Amniotic stem cell (primary cell): ENCODE results near the gene MCC.

Experiments
- DNase-seq: peaks from one replicate; lab custom pipeline; 2025; lab: John Stamatoyannopoulos, UW

MCC gene

DNA sequence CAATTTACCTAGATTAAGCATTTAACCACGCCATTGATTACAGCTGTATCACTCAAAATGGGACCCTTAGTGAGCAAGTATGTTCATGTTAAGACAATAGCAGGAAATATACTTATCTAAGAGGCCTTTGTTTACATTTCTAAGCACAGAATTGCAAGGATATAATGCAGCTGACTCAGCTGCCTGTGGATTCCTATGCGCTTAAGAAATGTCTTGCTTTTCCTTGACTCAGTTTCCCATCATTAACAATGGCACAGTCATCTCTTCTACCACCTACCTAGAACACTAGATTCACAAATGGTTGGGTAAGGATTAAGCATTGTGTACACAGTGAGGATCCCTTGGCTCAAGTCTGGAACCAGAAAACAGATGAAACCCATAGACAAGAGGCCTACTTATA is 217.2 kb downstream of the MCC start:
- no peak for DNase-seq

DNA sequence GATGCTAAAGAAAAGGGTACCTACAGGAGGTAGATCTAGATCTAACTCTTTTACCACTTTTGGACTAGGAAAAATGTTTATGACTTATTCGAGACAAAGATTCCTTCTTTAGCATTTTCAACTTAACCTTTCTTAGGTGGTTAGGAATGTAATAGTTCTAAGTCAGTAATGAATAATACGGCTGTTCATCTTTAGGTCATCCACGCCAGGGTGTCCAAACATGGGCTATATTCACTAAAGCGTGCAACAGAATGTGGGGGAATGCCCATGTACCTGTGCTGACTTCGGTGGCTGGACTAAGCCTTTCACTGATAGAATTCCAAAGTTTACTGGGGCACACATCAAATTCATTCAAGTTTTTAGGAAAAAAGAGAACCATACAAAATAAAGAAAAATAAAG is 218.2 kb downstream of the MCC start:
- no peak for DNase-seq

DNA sequence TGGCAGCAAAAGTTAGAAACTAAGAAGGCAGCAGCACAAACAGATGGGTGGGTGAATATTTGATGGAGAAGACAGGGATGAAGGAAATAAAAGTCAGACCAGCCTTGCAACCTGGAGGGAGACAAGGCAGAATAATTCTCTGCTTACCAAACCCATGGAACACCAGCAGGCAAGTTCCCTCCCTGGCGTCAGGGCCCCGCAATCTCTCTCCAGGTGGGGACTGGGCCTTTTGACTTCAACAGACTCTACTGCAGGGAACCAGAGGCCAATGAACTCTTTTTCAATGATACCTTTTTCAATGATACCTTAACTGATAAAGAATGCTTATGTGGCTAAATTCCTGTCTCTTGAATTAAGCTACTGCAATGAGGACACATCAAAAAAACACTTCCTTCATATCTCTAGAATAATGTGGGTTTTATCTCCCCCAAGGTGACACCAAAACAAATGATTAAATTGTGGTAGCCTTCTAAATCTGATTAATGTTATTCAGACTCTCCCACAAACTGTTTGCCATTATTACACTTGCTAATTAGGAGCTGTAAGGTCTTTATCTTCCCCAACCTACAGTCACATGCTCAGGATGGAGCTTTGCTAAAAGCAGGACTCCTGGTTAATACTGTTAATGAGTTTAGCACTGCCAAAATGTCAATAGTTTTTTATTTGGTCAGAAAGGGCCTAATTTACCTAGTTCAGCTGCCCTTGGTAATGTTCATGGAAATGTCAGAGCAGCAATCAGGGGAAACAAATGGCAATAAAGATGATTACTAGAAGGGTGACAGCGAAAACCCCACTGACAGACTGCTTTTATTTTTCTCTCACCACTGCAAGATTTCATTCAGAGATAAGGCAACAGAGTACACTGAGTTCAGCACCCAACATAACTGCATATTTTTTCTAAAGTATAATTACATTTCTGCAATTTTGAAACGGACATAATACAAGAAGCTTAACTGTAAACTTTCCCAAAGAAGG is 218.9 kb downstream of the MCC start:
- no peak for DNase-seq

DNA sequence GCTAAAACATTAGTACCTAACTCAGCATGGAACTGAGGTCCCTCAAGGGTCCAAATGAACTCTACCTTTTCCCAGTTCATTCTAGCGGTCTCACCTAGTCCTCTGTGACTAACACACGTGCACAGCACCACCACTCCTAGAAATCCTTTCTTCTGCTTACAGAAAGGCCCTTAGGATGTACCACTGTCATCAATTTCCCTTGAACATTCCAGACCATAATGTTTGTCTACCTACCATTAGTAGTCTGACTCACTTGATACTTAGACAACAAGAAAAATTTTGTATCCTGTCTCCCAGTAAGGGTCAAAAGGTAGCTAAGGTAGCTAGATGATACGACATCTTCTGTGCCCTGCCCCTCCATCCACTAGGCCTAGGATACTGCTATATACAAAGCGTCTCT is 220.0 kb downstream of the MCC start:
- DNase-seq: no peak

DNA sequence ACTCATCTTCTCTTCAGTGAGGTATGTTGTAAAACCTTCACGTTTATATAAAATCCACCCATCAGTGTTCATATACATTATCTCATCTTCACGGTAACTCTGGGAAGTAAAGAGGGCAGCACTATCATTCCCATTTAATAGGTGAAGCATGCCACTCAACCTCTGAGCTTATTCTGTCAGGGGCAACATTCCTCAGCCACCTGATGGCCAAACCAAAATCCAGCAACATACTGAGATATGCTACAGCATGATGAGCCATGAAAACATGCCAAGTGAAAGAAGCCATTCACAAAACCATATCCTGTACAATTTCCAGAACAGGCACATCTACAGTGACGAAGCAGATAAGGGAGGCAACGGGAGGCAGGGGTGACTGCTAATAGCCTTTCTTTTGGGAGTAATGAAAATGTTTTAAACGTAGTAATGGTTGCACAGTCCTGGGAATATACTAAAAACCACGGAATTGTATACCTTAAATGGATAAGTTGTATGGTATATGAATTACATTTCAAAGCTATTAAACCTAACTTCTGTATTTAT is 220.8 kb downstream of the MCC start:
- no peak for DNase-seq

DNA sequence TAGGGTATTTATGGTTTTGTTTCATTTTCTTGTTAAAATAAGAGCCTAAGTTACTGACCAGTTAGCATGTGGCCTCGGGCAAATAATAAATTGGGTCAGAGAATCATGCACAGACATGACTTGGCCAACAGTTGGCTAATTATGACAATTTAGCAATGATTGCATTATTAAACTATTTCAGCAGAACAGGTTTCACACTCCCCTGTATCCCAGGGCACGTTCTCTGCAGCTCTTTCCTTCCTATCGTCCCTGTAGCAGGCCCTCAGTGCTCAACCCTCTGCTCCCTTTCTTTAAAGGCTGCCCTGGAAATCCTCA is 221.4 kb downstream of the MCC start:
- DNase-seq: no peak

DNA sequence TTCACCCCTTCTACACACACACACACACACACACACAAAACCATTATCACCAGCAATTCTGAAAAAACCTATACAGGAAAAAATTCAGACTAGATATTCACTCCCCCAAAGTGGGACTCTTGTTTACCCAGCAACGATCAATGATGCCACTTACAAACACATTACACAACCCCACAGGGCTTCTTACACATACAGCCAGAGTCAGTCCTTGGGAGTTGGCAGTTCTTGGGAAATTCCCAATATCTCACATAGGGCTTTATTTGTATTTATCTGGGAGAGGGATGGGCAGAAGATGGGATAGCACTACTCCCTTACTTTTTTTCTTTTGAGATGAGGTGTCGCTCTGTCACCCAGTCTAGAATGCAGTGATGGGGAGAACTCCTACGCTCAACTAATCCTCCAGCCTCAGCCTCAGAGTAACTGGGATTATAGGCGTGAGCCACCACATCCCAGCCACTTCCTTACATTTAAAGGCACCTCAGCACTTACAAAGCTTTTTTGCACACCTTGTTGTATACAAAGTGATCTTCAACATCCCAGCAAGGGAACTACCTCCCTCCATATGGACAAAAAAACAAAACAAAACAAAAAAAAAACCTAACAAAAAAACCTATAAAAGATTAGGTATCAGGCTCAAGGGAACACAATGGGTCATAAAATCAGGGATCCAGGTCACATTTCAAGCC is 221.9 kb downstream of the MCC start:
- DNase-seq: no peak

DNA sequence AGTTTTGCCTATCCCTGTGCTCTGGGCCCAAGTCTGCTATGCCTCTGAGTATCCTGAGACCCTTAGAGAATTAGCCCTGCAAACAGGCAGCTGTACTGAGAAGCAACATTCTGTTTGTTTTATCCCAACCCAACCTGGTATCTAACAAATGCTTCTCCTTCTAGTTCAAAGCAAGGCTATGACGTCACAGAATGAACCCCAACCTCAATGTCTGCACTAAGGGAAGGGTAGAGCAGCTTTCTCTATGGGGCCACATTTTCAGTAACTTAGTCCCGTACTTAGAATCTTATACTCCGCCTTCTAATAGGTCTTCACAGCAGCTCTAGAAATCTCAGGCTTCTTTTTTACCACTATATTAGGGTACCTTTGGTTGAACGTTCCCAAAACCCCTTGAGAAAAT is 223.1 kb downstream of the MCC start:
- DNase-seq: no peak

DNA sequence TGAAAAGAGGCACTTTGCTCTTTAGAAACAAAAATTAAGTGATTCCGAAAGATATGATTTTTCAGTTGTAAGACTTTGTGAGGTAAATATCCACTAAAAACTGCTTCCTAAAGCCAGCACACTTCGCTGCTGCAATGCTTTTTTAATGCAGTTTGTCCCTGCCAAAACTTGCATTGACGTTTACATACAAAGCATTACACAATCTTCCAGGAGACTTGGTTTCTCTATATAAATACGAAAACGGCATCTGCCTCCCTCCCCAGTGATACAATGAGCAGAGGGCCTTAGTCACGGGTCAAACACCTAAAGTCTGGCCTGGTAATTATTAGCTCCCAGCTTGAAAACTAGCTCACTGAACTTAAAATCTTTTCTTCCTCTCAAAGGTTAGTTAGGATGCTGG is 224.2 kb downstream of the MCC start:
- no peak for DNase-seq

DNA sequence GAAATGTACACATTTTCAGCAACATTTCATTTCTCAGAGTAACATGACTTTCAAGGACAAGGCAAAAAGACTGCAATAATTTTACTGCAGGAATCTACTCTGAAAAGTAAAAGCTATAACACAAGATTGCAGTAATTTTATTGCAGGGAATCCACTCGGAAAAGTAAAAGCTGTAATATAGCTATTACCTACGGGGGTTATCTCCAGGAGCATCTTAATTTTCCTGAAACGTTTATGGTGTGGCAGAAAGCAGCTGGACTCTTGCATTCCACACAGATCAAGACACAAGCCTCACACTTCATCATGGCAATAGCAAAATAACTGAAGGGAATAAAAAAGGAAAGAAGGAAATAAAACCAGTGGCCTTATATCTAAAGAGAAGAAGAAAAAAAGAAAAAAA is 224.7 kb downstream of the MCC start:
- no peak for DNase-seq

DNA sequence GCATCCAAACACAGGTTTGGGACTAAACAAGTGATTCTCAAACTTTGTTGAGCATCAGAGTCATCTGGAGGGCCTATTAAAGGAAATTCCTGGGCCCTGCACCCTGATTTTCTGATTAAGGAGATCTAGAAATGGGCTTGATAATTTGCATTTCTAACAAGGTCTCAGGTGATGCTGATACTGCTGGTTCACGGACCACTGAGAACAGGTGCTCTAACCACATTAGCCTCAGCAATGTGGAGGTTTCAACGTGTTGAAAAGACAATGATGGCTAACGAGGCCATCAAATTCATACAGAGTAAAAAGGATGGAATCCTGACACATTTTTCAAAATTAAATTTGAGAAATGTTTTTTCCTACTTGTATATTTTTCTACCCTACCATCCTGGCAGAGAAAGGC is 225.6 kb downstream of the MCC start:
- DNase-seq: no peak

DNA sequence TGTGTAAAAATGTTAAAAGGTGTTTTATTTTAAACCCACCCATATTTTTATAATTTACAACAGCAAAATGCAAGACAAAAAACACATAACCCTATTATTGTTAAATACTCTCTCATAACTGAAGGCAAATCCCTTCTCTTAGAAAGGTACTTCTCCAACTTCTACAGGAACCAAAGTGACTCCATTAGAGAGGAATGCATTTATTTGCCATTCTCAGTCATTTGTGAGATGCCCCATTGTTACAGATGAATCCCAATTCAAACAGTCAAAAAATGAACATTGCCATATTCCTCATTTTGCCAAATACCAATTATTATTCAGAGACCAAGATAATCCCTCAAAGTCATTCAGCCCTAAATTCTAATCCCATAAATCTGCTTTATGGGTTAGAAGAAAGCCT is 229.2 kb downstream of the MCC start:
- DNase-seq: no peak

DNA sequence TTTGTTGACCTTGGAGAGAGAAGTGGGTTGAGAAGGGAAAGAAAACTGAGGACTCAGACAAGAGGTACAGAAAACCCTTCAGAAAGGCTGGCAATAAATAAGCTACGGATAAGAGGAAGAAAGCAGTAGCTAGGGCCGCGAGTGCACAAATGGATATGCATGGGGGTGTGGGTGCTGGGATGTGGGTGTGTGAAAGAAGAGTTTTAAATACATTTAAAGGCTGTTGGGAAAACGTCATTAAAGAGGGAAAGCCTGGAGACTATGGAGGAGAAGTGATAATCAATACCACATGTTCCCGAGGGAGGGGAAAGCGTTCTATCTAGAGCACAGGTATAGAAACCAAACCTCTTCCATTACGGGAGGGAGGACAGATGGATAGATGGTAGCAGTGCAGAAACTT is 230.7 kb downstream of the MCC start:
- no peak for DNase-seq

DNA sequence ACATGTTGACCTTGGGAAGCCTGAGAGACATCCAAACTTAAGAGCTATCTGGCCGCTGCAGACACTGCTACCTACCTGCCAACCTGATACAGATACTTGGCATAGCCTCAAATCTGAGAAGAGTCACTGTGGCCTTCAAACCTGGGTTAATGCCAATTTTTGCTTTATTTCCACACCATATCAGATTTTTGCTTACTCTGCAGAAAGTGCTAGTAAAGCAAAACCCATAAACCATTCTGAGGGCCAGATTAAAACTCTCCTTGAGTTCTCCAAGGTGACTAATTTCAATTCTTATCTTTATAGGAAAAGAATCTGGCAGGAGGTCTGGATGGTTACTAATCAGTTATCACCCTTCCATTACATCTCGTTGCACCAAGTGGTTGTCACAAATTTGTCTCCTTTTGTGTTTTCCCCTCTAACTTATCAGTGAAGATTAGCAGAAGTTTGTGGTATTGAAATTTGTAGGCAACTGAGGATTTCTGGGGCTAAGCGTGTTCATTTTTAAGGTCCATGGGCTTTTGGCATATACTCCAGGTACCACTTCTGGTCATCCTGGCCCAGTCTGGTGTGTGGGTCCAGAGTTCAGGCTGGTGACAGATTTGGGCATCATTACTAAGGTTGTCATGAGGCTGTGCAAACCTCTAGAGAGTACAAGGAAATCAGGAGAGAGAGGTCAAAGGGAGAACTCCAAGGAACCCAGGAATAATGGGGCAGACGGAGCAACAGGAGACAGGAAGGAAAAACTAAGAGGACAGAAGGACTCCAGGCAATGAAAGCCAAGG is 231.4 kb downstream of the MCC start:
- no peak for DNase-seq

DNA sequence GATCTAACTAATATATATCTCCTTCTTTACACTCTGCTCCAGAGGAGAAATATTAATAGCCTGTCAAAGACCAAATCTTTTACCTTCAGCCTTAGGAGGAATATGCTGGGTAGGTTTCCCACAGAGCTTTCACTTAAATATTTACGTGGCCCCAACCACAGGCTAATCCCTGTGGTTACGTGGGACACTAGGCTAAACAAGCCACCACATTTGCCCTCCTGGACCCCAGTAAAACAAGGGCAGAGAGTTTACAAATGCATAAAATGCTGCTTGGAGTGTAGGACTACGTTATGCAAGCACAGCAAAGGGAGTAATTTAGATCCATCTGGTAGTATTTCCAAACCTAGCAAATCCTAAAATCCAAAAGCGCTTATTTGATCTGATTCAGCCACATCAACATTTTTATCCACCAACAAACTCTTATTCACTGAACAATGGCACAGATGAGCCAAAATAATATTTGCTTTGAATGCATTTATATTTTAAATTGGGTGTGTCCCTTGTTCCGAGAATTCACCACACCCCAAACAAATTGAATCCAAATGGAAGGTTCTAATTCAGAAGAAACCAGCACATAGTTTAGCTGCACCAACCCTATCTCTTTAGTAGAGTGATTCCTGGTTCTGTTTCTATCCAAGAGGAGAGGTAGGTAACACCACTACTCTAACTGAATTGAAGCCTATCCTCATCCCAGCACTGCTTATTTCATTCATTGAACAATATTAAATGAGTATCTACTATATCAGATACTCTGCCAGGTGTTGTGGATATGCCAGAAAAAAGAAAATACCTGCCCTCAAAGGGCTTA is 232.5 kb downstream of the MCC start:
- no peak for DNase-seq

DNA sequence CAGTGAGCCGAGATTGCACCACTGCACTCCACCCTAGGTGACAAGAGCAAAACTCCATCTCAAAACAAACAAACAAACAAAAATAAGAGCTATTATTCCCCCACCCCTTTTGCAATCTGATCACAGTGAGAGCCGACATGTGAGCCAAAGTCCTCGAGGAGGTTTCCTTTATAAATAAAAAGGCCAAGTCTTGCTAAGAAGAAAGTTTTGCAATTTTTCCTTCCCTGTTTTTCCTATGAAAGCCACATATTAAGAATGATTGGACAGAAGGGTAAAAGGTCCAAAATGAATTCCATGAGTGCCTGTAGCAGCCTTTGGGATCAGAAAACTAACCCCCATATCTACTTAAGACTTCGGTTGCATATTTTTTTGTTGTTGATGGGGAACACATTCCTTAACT is 233.1 kb downstream of the MCC start:
- DNase-seq: no peak

DNA sequence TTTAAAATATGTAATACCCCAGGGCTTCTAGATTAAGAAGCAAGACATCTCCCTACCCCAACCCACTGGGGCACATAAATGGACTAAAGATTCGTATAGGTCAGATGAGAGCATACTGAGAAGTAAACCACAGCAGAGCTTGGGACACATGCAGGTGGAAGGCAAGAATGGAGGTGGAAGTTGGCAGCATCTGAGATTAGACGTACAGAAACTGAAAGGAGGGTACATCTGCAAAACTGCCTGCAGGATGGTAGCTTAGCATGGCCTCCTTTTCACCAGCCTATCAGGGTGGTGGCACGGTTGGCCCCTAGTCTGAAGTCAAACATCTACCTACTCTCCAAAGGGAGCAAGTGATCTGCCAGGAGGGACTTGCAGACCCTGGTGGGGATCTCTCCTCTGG is 235.2 kb downstream of the MCC start:
- DNase-seq: no peak

DNA sequence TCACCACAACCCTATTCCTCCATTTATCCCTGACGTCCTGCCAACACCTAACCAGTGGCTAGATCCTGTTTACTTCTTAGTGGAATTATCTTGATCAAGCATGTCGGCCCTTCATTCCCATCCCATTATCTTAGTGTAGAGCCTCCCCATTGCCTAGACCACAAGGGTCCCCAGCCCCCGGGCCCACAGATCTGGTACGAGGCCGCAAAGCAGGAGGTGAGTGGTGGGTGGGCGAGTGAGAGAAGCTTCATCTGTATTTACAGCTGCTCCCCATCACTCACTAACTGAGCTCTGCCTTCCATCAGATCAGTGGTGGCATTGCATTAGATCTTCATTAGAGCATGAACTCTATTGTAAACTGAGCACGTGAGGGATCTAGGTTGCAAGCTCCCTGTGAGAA is 236.2 kb downstream of the MCC start:
- no peak for DNase-seq

DNA sequence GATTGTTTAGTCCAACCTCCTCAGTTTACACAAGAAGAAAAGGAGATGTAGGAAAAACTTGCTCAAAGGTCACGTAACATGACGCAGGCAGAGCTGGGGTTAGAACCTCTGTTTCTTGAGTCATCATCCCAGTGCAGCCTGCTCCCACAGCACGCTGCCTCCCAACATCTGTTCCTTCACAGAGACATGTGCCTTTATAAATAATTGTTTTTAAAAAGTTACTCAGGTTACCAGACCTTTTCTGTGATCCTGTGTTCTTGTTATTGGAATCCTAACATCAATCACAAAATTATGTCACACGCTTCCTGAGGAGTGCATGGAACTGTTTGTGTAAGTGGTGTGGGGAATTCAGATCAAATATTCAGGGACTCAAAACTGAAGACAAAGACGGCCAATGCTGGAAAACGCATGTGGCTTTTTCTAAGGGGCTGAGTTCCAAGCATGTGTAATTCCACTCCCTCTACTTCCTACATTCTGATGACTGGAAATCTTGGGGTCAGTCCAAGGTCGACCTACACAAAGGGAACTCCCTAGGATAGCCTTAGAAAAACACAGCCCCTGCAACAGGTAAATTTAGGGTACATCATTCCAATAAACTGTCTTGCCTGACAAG is 237.8 kb downstream of the MCC start:
- no peak for DNase-seq

DNA sequence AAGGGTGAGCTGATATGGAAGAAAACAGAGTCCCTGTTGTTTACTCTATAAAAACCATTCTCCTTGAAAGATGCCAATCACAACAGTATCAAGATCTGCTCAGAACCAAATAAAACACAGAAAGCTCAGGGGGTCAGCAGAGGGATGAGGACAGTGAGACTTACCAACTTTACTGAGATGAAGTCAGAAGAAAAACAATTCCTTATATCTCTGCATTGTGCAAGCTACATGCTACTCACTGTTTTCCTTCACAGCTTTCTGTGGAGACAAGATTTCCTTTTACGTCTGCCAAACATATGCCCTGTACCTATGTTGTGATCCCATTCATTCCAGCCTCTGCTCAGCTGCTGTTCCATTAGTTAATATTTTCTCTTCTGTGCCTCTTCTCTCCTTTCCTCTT is 239.0 kb downstream of the MCC start:
- no peak for DNase-seq

DNA sequence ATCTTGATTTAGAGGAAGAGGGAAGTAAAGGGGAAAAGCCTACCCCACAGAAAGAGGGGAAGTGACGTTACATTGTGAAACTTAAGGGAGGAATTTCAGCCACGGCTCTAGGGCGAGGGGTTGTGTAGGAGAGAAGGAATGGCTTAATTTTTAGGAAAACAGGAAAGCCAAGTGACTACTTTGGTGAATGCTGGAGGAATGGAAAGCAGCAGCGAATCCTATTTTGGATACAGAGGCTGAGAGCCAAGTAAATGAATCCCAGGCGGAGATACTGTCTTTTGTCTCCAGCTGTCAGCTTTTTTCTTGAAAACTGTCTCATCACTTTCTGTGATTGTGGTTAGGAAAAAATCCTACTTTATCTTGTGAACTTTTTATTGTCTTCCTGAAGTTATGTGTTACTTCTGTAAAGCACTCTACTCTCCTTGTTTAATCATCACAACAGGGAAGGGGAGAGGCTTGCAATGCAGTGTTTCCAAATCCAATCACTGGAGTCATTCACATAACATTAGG is 241.8 kb downstream of the MCC start:
- no peak for DNase-seq
